Motor neuron (in vitro differentiated cells): ENCODE measurements around the gene TADA2B. TPM values are rescaled to one million over a fixed set of nuclear protein-coding genes. Genes with fewer than 3 reads are reported as not detected.

Experiments used
- ATAC-seq, 8 experiments: fragments of 200-7000 bp; cut with Tn5 transposase; replicated peaks in 6 of 8; 2 replicates each; pipeline ENCODE4 v1.8.0; 2021; ENCODE audit warnings: mild to moderate bottlenecking in 8 of 8, moderate library complexity in 8 of 8
- H3K27ac ChIP-seq, 2 donors: fragments of 250-450 bp; sonication (Bioruptor Pico); 2 replicates each; pipeline ENCODE4 v1.9.0; 2021; ENCODE audit warnings: antibody characterized with exemption in 2 of 2, mild to moderate bottlenecking in 2 of 2, moderate library complexity in 1 of 2
- H3K4me1 ChIP-seq, 2 donors: fragments of 250-450 bp; sonication (Bioruptor Pico); replicated peaks in 1 of 2; 2 replicates each; pipeline ENCODE4 v1.6.1; 2021; ENCODE audit warnings: antibody characterized with exemption in 2 of 2, mild to moderate bottlenecking in 2 of 2, moderate library complexity in 1 of 2
- H3K4me3 ChIP-seq, 5 donors: fragments of 250-450 bp; sonication (Bioruptor Pico); 2 replicates each; pipeline ENCODE4 v1.9.0; 2021; ENCODE audit warnings: antibody characterized with exemption in 5 of 5, mild to moderate bottlenecking in 5 of 5, moderate library complexity in 4 of 5
- WGBS, 10 experiments: fragments of 450-650 bp; shearing (Covaris generic); methylation state at CpG; one replicate each; pipeline ENCODE4 v1.0.0; 2022; 5-methylcytosine and 5-hydroxymethylcytosine counted together
- in situ Hi-C, 9 experiments: fragments of 400-800 bp; cut with MboI; loops; one replicate each; pipeline ENCODE4 v1.15.0; 2021; ENCODE audit warnings: low sequenced_read_pairs in 9 of 9, low pct_unique_long_range_greater_than_20kb in 2 of 9; ENCODE audit not compliant: unreplicated experiment in 9 of 9
- total RNA-seq, 8 experiments: library from RNA; unstranded; fragments of 300-600 nt; gene quantifications; 2 replicates each; pipeline versions ENCODE4 v1.2.3 to v1.2.4, GENCODE V29; 2022

Gene TADA2B
- 10 to 100 TPM; 11.2 to 19.8 (median 13.7) TPM for total RNA-seq

- peaks cover 19 to 21% of the 10 kb centered on the region in 2 donors for H3K4me1 ChIP-seq
- H3K27ac ChIP-seq: peak within 1 kb of the TSS; percentile 88 to 93
- WGBS, 10 experiments: 0 to 2% (median 0%) methylated on average over 1 to 10 of the region's 119 CpGs; no CpG with 5 or more reads in 7 of the 10 experiments
- H3K4me3 ChIP-seq: peak within 1 kb of the TSS; percentile 87 to 98 (median 90)
- peak in 7 of 8 experiments; percentile 3 to 15 (median 6) for ATAC-seq
- in situ Hi-C loops: loop anchor here in 1 of 9 experiments (25.0 kb wide), 1 partner anchor 331 kb away; the partner anchor contains the start of genes BLOC1S4 and MRFAP1L1
These were observed at the start of gene TADA2B for GRCh38 chr4:7043284-7044136. TADA2B (plus strand) TSS chr4:7043372; CDS start chr4:7043580, 208 bp downstream.

DNA sequence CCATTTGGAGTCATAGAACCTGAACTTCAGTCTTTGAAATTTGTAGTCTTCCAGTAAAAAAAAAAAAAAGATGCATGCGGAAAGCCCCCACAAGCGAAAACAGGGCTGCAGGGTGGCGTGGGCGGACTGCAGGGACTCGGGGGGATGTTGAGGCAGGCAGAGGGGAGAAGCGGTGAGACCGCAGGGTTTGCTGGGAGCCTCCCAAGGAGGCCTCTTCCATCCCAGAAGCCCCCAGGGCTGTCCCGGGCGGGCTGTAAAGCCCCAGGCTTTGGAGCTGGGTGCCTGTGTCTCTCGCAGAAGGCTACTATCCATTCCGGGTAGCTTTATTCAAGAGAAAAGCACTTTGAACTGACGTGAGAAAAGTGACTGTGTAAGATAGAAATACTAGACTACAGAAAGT lies 46.7 kb upstream of the TADA2B start:
- Histone ChIP-seq H3K27ac (no peak overlapping the region), H3K4me1 (peaks cover 9 to 13% of the 10 kb centered on the region in 2 donors), H3K4me3 (no peak overlapping the region)
- in situ Hi-C loops: no loop called here
- ATAC-seq: no peak
- 85 to 100% (median 97%) methylated on average over 1 to 12 of the region's 12 CpGs; no CpG with 5 or more reads in 1 of the 10 experiments for WGBS, 10 experiments

DNA sequence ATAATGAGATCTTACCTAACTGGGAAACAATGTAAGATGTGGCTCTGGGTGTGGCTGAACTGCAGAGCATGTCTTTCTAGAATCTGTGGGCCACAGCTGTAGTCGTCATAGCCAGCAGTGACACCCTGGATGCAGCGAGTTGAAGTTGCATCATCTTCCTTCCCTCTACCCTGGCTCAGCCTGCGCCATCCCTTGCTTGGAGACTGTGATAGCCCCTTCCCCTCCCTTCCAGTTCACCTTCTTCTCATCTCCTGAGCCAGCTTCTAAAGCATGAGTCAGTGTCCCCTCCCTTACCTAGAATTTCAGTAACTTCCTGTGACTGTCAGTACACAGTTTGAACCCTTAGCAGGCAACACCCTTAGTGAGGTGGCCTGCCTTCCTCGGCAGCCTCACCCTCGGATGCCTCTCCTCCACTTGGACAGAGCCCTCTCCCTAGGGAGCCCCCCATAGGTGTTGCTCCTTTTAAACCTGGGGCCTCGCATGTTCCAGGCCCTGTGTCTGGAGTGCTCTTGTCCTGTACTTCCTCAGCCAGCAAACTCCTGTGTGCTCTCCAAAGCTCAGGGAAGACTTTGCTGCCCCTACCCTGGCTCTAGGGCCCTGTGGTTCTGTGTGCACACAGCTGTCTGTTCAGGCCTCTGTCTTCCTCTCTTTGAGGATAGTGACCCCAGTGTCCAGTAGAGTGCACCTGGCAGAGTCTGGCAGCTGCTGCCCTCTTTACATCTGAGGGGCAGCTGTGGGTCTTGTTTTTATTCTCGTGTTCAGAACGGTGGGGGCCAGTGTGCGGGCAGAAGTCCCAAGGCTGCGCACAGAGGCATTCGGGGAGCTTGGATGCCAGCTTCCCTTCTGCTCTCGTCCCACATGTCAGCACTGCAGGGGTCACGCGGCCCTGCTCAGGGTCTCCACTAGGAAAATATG lies 43.7 kb upstream of the TADA2B start:
- Histone ChIP-seq H3K4me1 (no peaks in the 10 kb centered on the region), H3K27ac (no peak overlapping the region), H3K4me3 (no peak overlapping the region)
- in situ Hi-C loops: no loop called here
- ATAC-seq: peak in 5 of 8 experiments; percentile 40 to 90 (median 55)
- 79 to 100% (median 91%) methylated on average over 1 to 9 of the region's 14 CpGs; no CpG with 5 or more reads in 1 of the 10 experiments for WGBS, 10 experiments

- Histone ChIP-seq H3K4me1 (no peaks in the 10 kb centered on the region), H3K4me3 (no peak overlapping the region), H3K27ac (no peak overlapping the region)
- 80 to 100% (median 96%) methylated on average over 1 to 11 of the region's 18 CpGs; no CpG with 5 or more reads in 3 of the 10 experiments for WGBS, 10 experiments
- no peak for ATAC-seq
- in situ Hi-C loops: no loop called here
These were observed 42.6 kb upstream of the TADA2B start for GRCh38 chr4:7000421-7001176.

- no peak for ATAC-seq
- WGBS, 10 experiments: 80 to 100% (median 89%) methylated on average over 1 to 6 of the region's 7 CpGs; no CpG with 5 or more reads in 3 of the 10 experiments
- Histone ChIP-seq H3K4me1 (no peaks in the 10 kb centered on the region), H3K4me3 (no peak overlapping the region), H3K27ac (no peak overlapping the region)
- in situ Hi-C loops: no loop called here
These were observed 41.9 kb upstream of the TADA2B start for GRCh38 chr4:7001271-7001670.

GRCh38 chr4:7002336-7002735 lies 40.8 kb upstream of the TADA2B start:
- no peaks in the 10 kb centered on the region for H3K4me1 ChIP-seq
- 80 to 100% (median 97%) methylated on average over 1 to 7 of the region's 7 CpGs; no CpG with 5 or more reads in 4 of the 10 experiments for WGBS, 10 experiments
- no peak overlapping the region for H3K4me3 ChIP-seq
- H3K27ac ChIP-seq: no peak overlapping the region
- in situ Hi-C loops: no loop called here
- no peak for ATAC-seq

- Histone ChIP-seq H3K4me1 (no peaks in the 10 kb centered on the region), H3K4me3 (no peak overlapping the region), H3K27ac (no peak overlapping the region)
- in situ Hi-C loops: no loop called here
- WGBS, 10 experiments: 0 to 100% (median 89%) methylated on average over 1 to 9 of the region's 11 CpGs; no CpG with 5 or more reads in 1 of the 10 experiments
- ATAC-seq: no peak
These were observed 39.8 kb upstream of the TADA2B start for GRCh38 chr4:7003176-7003878.

GRCh38 chr4:7003879-7004240 lies 39.3 kb upstream of the TADA2B start:
- no peak for ATAC-seq
- in situ Hi-C loops: no loop called here
- no peaks in the 10 kb centered on the region for H3K4me1 ChIP-seq
- 84 to 100% (median 91%) methylated on average over 1 to 7 of the region's 8 CpGs; no CpG with 5 or more reads in 3 of the 10 experiments for WGBS, 10 experiments
- no peak overlapping the region for H3K27ac ChIP-seq
- no peak overlapping the region for H3K4me3 ChIP-seq

DNA sequence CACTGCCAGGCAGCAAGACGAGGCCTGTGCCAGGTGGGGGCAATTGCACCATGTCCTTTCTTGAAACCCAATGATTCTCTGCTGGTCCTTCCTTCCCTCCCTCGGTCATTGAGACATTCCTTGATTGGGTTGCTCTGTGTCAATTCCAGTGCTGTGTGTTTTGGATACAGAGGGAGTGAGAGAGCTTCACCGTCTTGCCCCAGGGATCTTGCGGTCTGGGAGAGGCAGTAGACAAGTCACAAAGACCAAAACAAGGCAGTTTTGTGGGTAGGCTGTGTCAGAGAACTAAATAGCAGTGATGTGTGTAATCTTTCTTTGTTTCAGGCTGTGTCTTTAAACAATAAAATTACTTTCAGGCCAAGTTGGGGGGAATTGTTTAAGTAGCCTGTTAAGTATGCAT lies 38.8 kb upstream of the TADA2B start:
- in situ Hi-C loops: no loop called here
- Histone ChIP-seq H3K4me1 (no peaks in the 10 kb centered on the region), H3K4me3 (no peak overlapping the region), H3K27ac (no peak overlapping the region)
- ATAC-seq: no peak
- WGBS, 10 experiments: 84 to 100% (median 95%) methylated on average over 1 to 4 of the region's 4 CpGs; no CpG with 5 or more reads in 2 of the 10 experiments

DNA sequence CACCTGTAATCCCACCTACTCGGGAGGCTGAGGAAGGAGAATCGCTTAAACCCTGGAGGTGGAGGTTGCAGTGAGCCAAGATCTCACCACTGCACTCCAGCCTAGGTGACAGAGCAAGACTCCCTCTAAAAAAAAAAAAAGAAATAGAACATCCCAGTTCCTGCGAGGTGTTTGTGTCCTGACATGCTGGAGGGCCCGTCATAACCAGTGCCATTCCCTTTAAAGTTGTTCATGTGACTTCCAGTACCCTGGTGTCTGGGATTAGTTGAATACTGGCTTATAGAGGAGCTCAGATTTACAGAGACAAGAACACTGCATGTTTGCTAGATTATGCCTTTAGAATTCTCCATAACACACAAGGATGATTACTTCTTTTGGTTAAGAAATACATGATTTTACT lies 37.6 kb upstream of the TADA2B start:
- no peak for ATAC-seq
- in situ Hi-C loops: no loop called here
- WGBS, 10 experiments: 94 to 100% (median 100%) methylated on average over 1 to 3 of the region's 4 CpGs; no CpG with 5 or more reads in 5 of the 10 experiments
- H3K4me1 ChIP-seq: no peaks in the 10 kb centered on the region
- no peak overlapping the region for H3K27ac ChIP-seq
- no peak overlapping the region for H3K4me3 ChIP-seq

DNA sequence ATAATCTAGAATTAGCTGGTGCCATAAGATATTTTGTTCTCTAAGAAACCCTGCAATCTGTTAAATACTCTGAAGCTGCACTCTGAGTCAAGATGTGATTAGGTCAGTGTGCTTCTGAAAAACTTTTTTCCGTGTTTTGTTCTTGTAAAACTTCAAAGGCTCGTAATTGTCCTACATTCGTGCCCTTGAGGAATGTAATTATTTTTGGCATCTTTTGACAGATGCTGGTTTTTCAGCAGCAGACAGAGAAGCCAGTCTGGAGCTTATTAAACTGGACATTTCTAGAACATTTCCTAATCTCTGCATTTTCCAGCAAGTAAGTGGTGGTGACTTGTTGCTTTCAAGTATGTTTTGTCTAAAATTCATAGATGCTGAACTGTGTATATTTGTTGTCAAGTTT lies 36.8 kb upstream of the TADA2B start:
- Histone ChIP-seq H3K27ac (no peak overlapping the region), H3K4me1 (no peaks in the 10 kb centered on the region), H3K4me3 (no peak overlapping the region)
- WGBS, 10 experiments: 20 to 92% (median 74%) methylated on average over 1 to 3 of the region's 3 CpGs; no CpG with 5 or more reads in 2 of the 10 experiments
- in situ Hi-C loops: no loop called here
- no peak for ATAC-seq
